Astrocyte (in vitro differentiated cells and primary cell): Measurements from ENCODE around the gene ST13.

ENCODE experiments used
- EZH2 ChIP-seq: IDR thresholded peaks from 2 replicates; pipeline ENCODE4 v1.6.1; 2012; ENCODE audit warnings: mild to moderate bottlenecking, low read length, inconsistent platforms; ENCODE audit not compliant: insufficient read depth
- TF ChIP-seq, protein P1 (sequence below): IDR thresholded peaks from 2 replicates; pipeline ENCODE4 v1.5.1; 2011; ENCODE audit warnings: low read depth, mild to moderate bottlenecking, inconsistent platforms, low read length, moderate library complexity; ENCODE audit not compliant: insufficient read depth

- TF ChIP-seq, protein P1, sequence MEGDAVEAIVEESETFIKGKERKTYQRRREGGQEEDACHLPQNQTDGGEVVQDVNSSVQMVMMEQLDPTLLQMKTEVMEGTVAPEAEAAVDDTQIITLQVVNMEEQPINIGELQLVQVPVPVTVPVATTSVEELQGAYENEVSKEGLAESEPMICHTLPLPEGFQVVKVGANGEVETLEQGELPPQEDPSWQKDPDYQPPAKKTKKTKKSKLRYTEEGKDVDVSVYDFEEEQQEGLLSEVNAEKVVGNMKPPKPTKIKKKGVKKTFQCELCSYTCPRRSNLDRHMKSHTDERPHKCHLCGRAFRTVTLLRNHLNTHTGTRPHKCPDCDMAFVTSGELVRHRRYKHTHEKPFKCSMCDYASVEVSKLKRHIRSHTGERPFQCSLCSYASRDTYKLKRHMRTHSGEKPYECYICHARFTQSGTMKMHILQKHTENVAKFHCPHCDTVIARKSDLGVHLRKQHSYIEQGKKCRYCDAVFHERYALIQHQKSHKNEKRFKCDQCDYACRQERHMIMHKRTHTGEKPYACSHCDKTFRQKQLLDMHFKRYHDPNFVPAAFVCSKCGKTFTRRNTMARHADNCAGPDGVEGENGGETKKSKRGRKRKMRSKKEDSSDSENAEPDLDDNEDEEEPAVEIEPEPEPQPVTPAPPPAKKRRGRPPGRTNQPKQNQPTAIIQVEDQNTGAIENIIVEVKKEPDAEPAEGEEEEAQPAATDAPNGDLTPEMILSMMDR = peak; percentile 64
- TF ChIP-seq EZH2 = no peak
Observed at GRCh38 chr22:40898850-40899357, 42.5 kb upstream of the ST13 start.
